HEK293T (cell line): ENCODE results near the gene SRBD1.

Experiments
- BHLHE40 ChIP-seq: fragments of 450-650 bp; IDR thresholded peaks from 2 replicates; pipeline ENCODE4 v1.6.1; 2016; ENCODE audit warnings: mild to moderate bottlenecking, moderate library complexity, borderline replicate concordance
- CTBP1 ChIP-seq: fragments of 450-650 bp; IDR thresholded peaks from 2 replicates; pipeline ENCODE4 v1.6.1; 2016; ENCODE audit warnings: borderline replicate concordance
- FOXK2 ChIP-seq: fragments of 450-650 bp; IDR thresholded peaks from 2 replicates; pipeline ENCODE4 v1.6.1; 2016; ENCODE audit warnings: mild to moderate bottlenecking
- FOXM1 ChIP-seq: fragments of 450-650 bp; IDR thresholded peaks from 2 replicates; pipeline ENCODE4 v1.6.1; 2017; ENCODE audit warnings: mild to moderate bottlenecking, borderline replicate concordance
- HDGF ChIP-seq: fragments of 450-650 bp; IDR thresholded peaks from 2 replicates; pipeline ENCODE4 v1.6.1; 2017; ENCODE audit warnings: antibody characterized with exemption, borderline replicate concordance
- L3MBTL2 ChIP-seq: fragments of 450-650 bp; conservative IDR thresholded peaks from 2 replicates; pipeline ENCODE4 v1.6.1; 2016; ENCODE audit warnings: mild to moderate bottlenecking
- LEF1 ChIP-seq: fragments of 450-650 bp; IDR thresholded peaks from 2 replicates; pipeline ENCODE4 v1.6.1; 2017; ENCODE audit warnings: mild to moderate bottlenecking, borderline replicate concordance
- SP1 ChIP-seq: fragments of 450-650 bp; IDR thresholded peaks from 2 replicates; pipeline ENCODE4 v1.6.1; 2017
- SUZ12 ChIP-seq: fragments of 450-650 bp; IDR thresholded peaks from 2 replicates; pipeline ENCODE4 v1.6.1; 2016; ENCODE audit warnings: mild to moderate bottlenecking
- TARDBP ChIP-seq: fragments of 450-650 bp; IDR thresholded peaks from 2 replicates; pipeline ENCODE4 v1.6.1; 2016

DNA sequence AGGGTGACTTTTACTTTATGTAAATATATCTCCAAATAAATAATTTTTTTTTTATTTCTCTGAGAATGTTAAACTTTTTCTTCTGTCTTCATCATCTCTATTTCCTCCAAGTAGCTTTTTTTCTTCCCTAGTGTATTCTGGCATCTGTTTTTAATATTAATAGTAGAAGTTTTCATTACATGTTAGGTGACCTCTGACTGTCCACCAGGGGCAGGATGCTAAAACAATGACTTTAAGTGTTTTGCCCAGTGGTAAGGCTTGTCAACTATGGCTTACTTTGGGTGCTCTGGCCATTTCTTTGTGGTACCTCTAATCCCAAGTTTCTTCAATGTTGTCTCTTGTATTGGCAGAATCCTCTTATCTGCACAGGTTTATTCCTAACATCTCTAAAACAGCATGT is 127.1 kb downstream of the SRBD1 start:
- TF ChIP-seq SUZ12, result no peak
- TF ChIP-seq TARDBP, result no peak
- no peak for TF ChIP-seq SP1
- no peak for TF ChIP-seq L3MBTL2
- TF ChIP-seq LEF1, result no peak
- TF ChIP-seq BHLHE40, result no peak
- no peak for TF ChIP-seq FOXK2
- no peak for TF ChIP-seq FOXM1
- no peak for TF ChIP-seq HDGF
- no peak for TF ChIP-seq CTBP1
